HAP-1 (cell line): ENCODE measurements around the gene SFXN4.
"Not testable (repeated sequence)": the region's sequence is repeated elsewhere in the genome, so short reads cannot be mapped to it uniquely, and the experiment has no call there.

Experiments used
- DNase-seq, 2 experiments: peaks; one replicate each; pipeline ENCODE4 v3.0.0-alpha.2; 2016 to 2020; ENCODE audit warnings: low spot score in 2 of 2
- H3K27me3 ChIP-seq: fragments of 250-450 bp; sonication (Bioruptor Pico); 2 replicates; pipeline ENCODE4 v1.5.1; 2020; ENCODE audit warnings: low read depth, mild to moderate bottlenecking, moderate library complexity
- H3K36me3 ChIP-seq: fragments of 250-450 bp; sonication (Bioruptor Pico); replicated peaks from 2 replicates; pipeline ENCODE4 v1.5.1; 2020; ENCODE audit warnings: mild to moderate bottlenecking
- H3K4me1 ChIP-seq: fragments of 250-450 bp; sonication (Bioruptor Pico); 2 replicates; pipeline ENCODE4 v1.5.1; 2020; ENCODE audit warnings: mild to moderate bottlenecking
- H3K4me3 ChIP-seq: fragments of 250-450 bp; sonication (Bioruptor Pico); 2 replicates; pipeline ENCODE4 v1.5.1; 2020; ENCODE audit warnings: mild to moderate bottlenecking, moderate library complexity
- H3K9me3 ChIP-seq: fragments of 250-450 bp; sonication (Bioruptor Pico); 2 replicates; pipeline ENCODE4 v1.5.1; 2020; ENCODE audit warnings: mild to moderate bottlenecking, moderate library complexity
- in situ Hi-C: fragments of 300-500 bp; cut with MboI; formaldehyde crosslinking; loops from 3 replicates; pipeline ENCODE4 v1.14.3; 2020; ENCODE audit warnings: low sequenced_read_pairs, inconsistent platforms, mixed read lengths

Gene SFXN4

GRCh38 chr10:119203006-119203405 is 37.5 kb upstream of the SFXN4 start:
- Histone ChIP-seq H3K27me3 (no peaks in the 10 kb centered on the region), H3K36me3 (no peaks in the 10 kb centered on the region), H3K4me3 (no peak overlapping the region), H3K9me3 (no peaks in the 10 kb centered on the region), H3K4me1 (peaks cover 12% of the 10 kb centered on the region)
- DNase-seq, result no peak
- in situ Hi-C loops, result no loop called here

- Histone ChIP-seq H3K36me3 (no peaks in the 10 kb centered on the region), H3K27me3 (no peaks in the 10 kb centered on the region), H3K9me3 (no peaks in the 10 kb centered on the region), H3K4me3 (no peak overlapping the region), H3K4me1 (peaks cover 9% of the 10 kb centered on the region)
- in situ Hi-C loops, result no loop called here
- DNase-seq, result no peak
These were observed 35.7 kb upstream of the SFXN4 start for GRCh38 chr10:119201233-119201632.

- Histone ChIP-seq H3K36me3 (no peaks in the 10 kb centered on the region), H3K9me3 (no peaks in the 10 kb centered on the region), H3K4me1 (peaks cover 9% of the 10 kb centered on the region), H3K4me3 (no peak overlapping the region), H3K27me3 (no peaks in the 10 kb centered on the region)
- in situ Hi-C loops, result loop anchor here (10.0 kb wide), 1 partner anchor 245 kb away; no protein-coding TSS in a partner anchor
- peak; percentile 68 to 72 for DNase-seq
These were observed 33.9 kb upstream of the SFXN4 start for GRCh38 chr10:119199231-119199992.

- Histone ChIP-seq H3K27me3 (no peaks in the 10 kb centered on the region), H3K4me1 (peaks cover 9% of the 10 kb centered on the region), H3K4me3 (no peak overlapping the region), H3K36me3 (no peaks in the 10 kb centered on the region), H3K9me3 (no peaks in the 10 kb centered on the region)
- DNase-seq, result peak in 1 of 2 experiments; percentile 52
- in situ Hi-C loops, result loop anchor here (10.0 kb wide), 1 partner anchor 246 kb away; no protein-coding TSS in a partner anchor
These were observed 32.9 kb upstream of the SFXN4 start for GRCh38 chr10:119198438-119198837.

- H3K36me3 ChIP-seq, result no peaks in the 10 kb centered on the region
- H3K27me3 ChIP-seq, result no peaks in the 10 kb centered on the region
- H3K9me3 ChIP-seq, result no peaks in the 10 kb centered on the region
- in situ Hi-C loops, result loop anchor here (10.0 kb wide), 1 partner anchor 247 kb away; no protein-coding TSS in a partner anchor
- H3K4me3 ChIP-seq, result no peak overlapping the region
- no peak for DNase-seq
- peaks cover 9% of the 10 kb centered on the region for H3K4me1 ChIP-seq
These were observed 32.4 kb upstream of the SFXN4 start for GRCh38 chr10:119197921-119198320.

GRCh38 chr10:119191881-119192280 is 26.4 kb upstream of the SFXN4 start:
- DNase-seq, result no peak
- in situ Hi-C loops, result loop anchor here (10.0 kb wide), 1 partner anchor 253 kb away; no protein-coding TSS in a partner anchor
- Histone ChIP-seq H3K4me3 (no peak overlapping the region), H3K9me3 (no peaks in the 10 kb centered on the region), H3K27me3 (no peaks in the 10 kb centered on the region), H3K36me3 (no peaks in the 10 kb centered on the region), H3K4me1 (no peaks in the 10 kb centered on the region)

- no peak for DNase-seq
- Histone ChIP-seq H3K36me3 (no peaks in the 10 kb centered on the region), H3K27me3 (no peaks in the 10 kb centered on the region), H3K4me1 (no peaks in the 10 kb centered on the region), H3K4me3 (no peak overlapping the region), H3K9me3 (no peaks in the 10 kb centered on the region)
- in situ Hi-C loops, result loop anchor here (10.0 kb wide), 1 partner anchor 254 kb away; no protein-coding TSS in a partner anchor
These were observed 25.7 kb upstream of the SFXN4 start for GRCh38 chr10:119190954-119191785.

- Histone ChIP-seq H3K4me3 (no peak overlapping the region), H3K9me3 (no peaks in the 10 kb centered on the region), H3K36me3 (no peaks in the 10 kb centered on the region), H3K27me3 (no peaks in the 10 kb centered on the region), H3K4me1 (no peaks in the 10 kb centered on the region)
- in situ Hi-C loops, result loop anchor here (10.0 kb wide), 1 partner anchor 254 kb away; no protein-coding TSS in a partner anchor
- no peak for DNase-seq
These were observed 24.8 kb upstream of the SFXN4 start for GRCh38 chr10:119190353-119190752.

- H3K4me1 ChIP-seq, result no peaks in the 10 kb centered on the region
- DNase-seq, result no peak
- no peak overlapping the region for H3K4me3 ChIP-seq
- H3K27me3 ChIP-seq, result no peaks in the 10 kb centered on the region
- no peaks in the 10 kb centered on the region for H3K36me3 ChIP-seq
- no peaks in the 10 kb centered on the region for H3K9me3 ChIP-seq
- in situ Hi-C loops, result loop anchor here (10.0 kb wide), 1 partner anchor 255 kb away; no protein-coding TSS in a partner anchor
These were observed 24.3 kb upstream of the SFXN4 start for GRCh38 chr10:119189811-119190282.

GRCh38 chr10:119183664-119184412 is 18.3 kb upstream of the SFXN4 start:
- no peak for DNase-seq
- Histone ChIP-seq H3K27me3 (no peaks in the 10 kb centered on the region), H3K9me3 (no peaks in the 10 kb centered on the region), H3K4me3 (no peak overlapping the region), H3K36me3 (no peaks in the 10 kb centered on the region), H3K4me1 (peaks cover 4% of the 10 kb centered on the region)
- in situ Hi-C loops, result no loop called here

- H3K9me3 ChIP-seq, H3K27me3 ChIP-seq, H3K4me1 ChIP-seq, DNase-seq, in situ Hi-C loops, H3K4me3 ChIP-seq: not testable (repeated sequence)
- H3K36me3 ChIP-seq, result peaks cover 13% of the 10 kb centered on the region
These were observed 15.4 kb upstream of the SFXN4 start for GRCh38 chr10:119180850-119181400.

GRCh38 chr10:119178372-119179119 is 13.0 kb upstream of the SFXN4 start, which contains the start of gene PRDX3:
Gene PRDX3 (minus strand): TSS chr10:119178812. CDS start chr10:119178790, 22 bp downstream.
- H3K9me3 ChIP-seq, result no peaks in the 10 kb centered on the region
- H3K4me1 ChIP-seq, result peaks cover 9% of the 10 kb centered on the region
- peak within 1 kb of the TSS; percentile 95 for H3K4me3 ChIP-seq
- peaks cover 32% of the 10 kb centered on the region for H3K36me3 ChIP-seq
- no peaks in the 10 kb centered on the region for H3K27me3 ChIP-seq
- DNase-seq, result peak; percentile 93 to 98
- in situ Hi-C loops, result no loop called here
